ENCODE measurements around the gene HEPHL1.

Gene HEPHL1

GRCh38 chr11:94128746-94129511, 107.8 kb downstream of the HEPHL1 start, which contains the start of gene PANX1:
TSS of gene PANX1 (plus strand) at chr11:94128841. CDS start at chr11:94129313, 472 bp downstream.
- peak in 3 of 4 experiments; percentile 54 to 63 (median 60) for DNase-seq (ENCODE audit: low read depth in 4 of 4, low spot score in 1 of 4)

GRCh38 chr11:94129512-94130297, 108.6 kb downstream of the HEPHL1 start:
- peak in 1 of 4 experiments; percentile 22 for DNase-seq (ENCODE audit: low read depth in 4 of 4, low spot score in 1 of 4)

- no peak for DNase-seq (ENCODE audit: low read depth in 4 of 4, low spot score in 1 of 4)
These were observed 109.3 kb downstream of the HEPHL1 start for GRCh38 chr11:94130298-94131046.

GRCh38 chr11:94131047-94131717, 110.0 kb downstream of the HEPHL1 start:
- DNase-seq (ENCODE audit: low read depth in 4 of 4, low spot score in 1 of 4) = no peak

- DNase-seq (ENCODE audit: low read depth in 4 of 4, low spot score in 1 of 4) = no peak
These were observed 110.6 kb downstream of the HEPHL1 start for GRCh38 chr11:94131718-94132115.

- no peak for DNase-seq (ENCODE audit: low read depth in 4 of 4, low spot score in 1 of 4)
These were observed 111.0 kb downstream of the HEPHL1 start for GRCh38 chr11:94132152-94132558.

GRCh38 chr11:94132823-94133408, 111.8 kb downstream of the HEPHL1 start:
- no peak for DNase-seq (ENCODE audit: low read depth in 4 of 4, low spot score in 1 of 4)

GRCh38 chr11:94133752-94134151, 112.6 kb downstream of the HEPHL1 start:
- DNase-seq (ENCODE audit: low read depth in 4 of 4, low spot score in 1 of 4) = no peak

GRCh38 chr11:94134651-94135512, 113.7 kb downstream of the HEPHL1 start:
- DNase-seq (ENCODE audit: low read depth in 4 of 4, low spot score in 1 of 4) = peak in 2 of 4 experiments; percentile 28 to 41

- DNase-seq (ENCODE audit: low read depth in 4 of 4, low spot score in 1 of 4) = no peak
These were observed 118.3 kb downstream of the HEPHL1 start for GRCh38 chr11:94139416-94139815.

GRCh38 chr11:94140154-94140655, 119.1 kb downstream of the HEPHL1 start:
- DNase-seq (ENCODE audit: low read depth in 4 of 4, low spot score in 1 of 4) = no peak

GRCh38 chr11:94141511-94142307, 120.6 kb downstream of the HEPHL1 start:
- no peak for DNase-seq (ENCODE audit: low read depth in 4 of 4, low spot score in 1 of 4)

GRCh38 chr11:94142308-94143281, 121.4 kb downstream of the HEPHL1 start:
- no peak for DNase-seq (ENCODE audit: low read depth in 4 of 4, low spot score in 1 of 4)

- DNase-seq (ENCODE audit: low read depth in 4 of 4, low spot score in 1 of 4) = no peak
These were observed 123.1 kb downstream of the HEPHL1 start for GRCh38 chr11:94144216-94144615.

- DNase-seq (ENCODE audit: low read depth in 4 of 4, low spot score in 1 of 4) = no peak
These were observed 123.5 kb downstream of the HEPHL1 start for GRCh38 chr11:94144664-94145063.

GRCh38 chr11:94145431-94145830, 124.3 kb downstream of the HEPHL1 start:
- no peak for DNase-seq (ENCODE audit: low read depth in 4 of 4, low spot score in 1 of 4)

GRCh38 chr11:94145916-94146315, 124.8 kb downstream of the HEPHL1 start:
- DNase-seq (ENCODE audit: low read depth in 4 of 4, low spot score in 1 of 4) = no peak

Measured in stimulated activated CD4-positive, alpha-beta T cell treated with anti-CD3 and anti-CD28 coated beads, Interleukin-1b, Interleukin-23, amount 100 ng/mL, for 24 hours (primary cell).